GM12878 (cell line): ENCODE measurements around the gene RPA3. TPM values are rescaled to one million over a fixed set of nuclear protein-coding genes. Genes with fewer than 3 reads are reported as not detected.

Source experiments
- ATAC-seq: fragments of 200-7000 bp; cut with Tn5 transposase; 3 replicates; pipeline ENCODE4 v1.9.1; 2020; ENCODE audit warnings: mild to moderate bottlenecking, moderate library complexity
- BruUV-seq: library from RNA; stranded (reverse); fragments of 400-500 nt; replicated peaks from 2 replicates; lab custom pipeline; 2021; lab: Mats Ljungman, UMichigan
- CTCF ChIA-PET: fragments of 300-600 bp; sonication (Branson Sonifier 250); formaldehyde crosslinking; extraction: SDS; loops from one replicate; lab custom pipeline; 2021; ENCODE audit warnings: inconsistent platforms; lab: Yijun Ruan, JAX
- POLR2A ChIA-PET: fragments of 350-600 bp; formaldehyde crosslinking; extraction: SDS; loops from one replicate; lab custom pipeline; 2021; ENCODE audit warnings: inconsistent platforms; lab: Charles Lee
- RAD21 ChIA-PET: fragments of 300-600 bp; sonication (Branson Sonifier 250); formaldehyde crosslinking; loops from one replicate; lab custom pipeline; 2023; ENCODE audit warnings: antibody characterized with exemption; ENCODE audit not compliant: unreplicated experiment; lab: Charles Lee
- SMC1A ChIA-PET: fragments of 300-600 bp; sonication (Branson Sonifier 250); formaldehyde crosslinking; loops from one replicate; lab custom pipeline; 2023; ENCODE audit not compliant: unreplicated experiment, uncharacterized antibody; lab: Charles Lee
- DNase-seq: peaks from one replicate; pipeline ENCODE4 v3.0.0-alpha.2; 2011; ENCODE audit warnings: low read depth, low spot score
- FAIRE-seq: peaks from 3 replicates; lab custom pipeline; 2011; peaks lifted over from hg19 to GRCh38; lab: Jason Lieb, UNC
- H2AFZ ChIP-seq: 2 replicates; pipeline ENCODE4 v1.6.0; 2011; ENCODE audit warnings: low read depth, low read length, control low read depth; ENCODE audit not compliant: control insufficient read depth
- H3K27ac ChIP-seq: 2 replicates; pipeline ENCODE4 v1.5.1; 2011; ENCODE audit warnings: control low read depth; ENCODE audit not compliant: control insufficient read depth, insufficient read depth
- H3K27me3 ChIP-seq, 2 experiments: replicated peaks in 1 of 2; 2 replicates each; pipeline versions ENCODE4 v1.6.0 to v1.6.1; 2011; ENCODE audit warnings: low read length in 1 of 2; ENCODE audit not compliant: control insufficient read depth in 2 of 2, insufficient read depth in 2 of 2
- H3K36me3 ChIP-seq, 2 experiments: 2 replicates each; pipeline ENCODE4 v1.5.1; 2011; ENCODE audit warnings: low read length in 1 of 2; ENCODE audit not compliant: control insufficient read depth in 2 of 2, insufficient read depth in 2 of 2
- H3K4me1 ChIP-seq: 2 replicates; pipeline ENCODE4 v1.6.1; 2011; ENCODE audit warnings: mild to moderate bottlenecking, low read length, moderate library complexity, mixed read lengths; ENCODE audit not compliant: control insufficient read depth, insufficient read depth
- H3K4me2 ChIP-seq: 2 replicates; pipeline ENCODE4 v1.6.0; 2011; ENCODE audit warnings: control low read depth; ENCODE audit not compliant: control insufficient read depth, insufficient read depth
- H3K4me3 ChIP-seq: fragments of 200-600 bp; sonication (generic); 2 replicates; pipeline ENCODE4 v1.5.1; 2016
- H3K79me2 ChIP-seq: 2 replicates; pipeline ENCODE4 v1.6.0; 2011; ENCODE audit warnings: low read length; ENCODE audit not compliant: control insufficient read depth, insufficient read depth
- H3K9ac ChIP-seq: 2 replicates; pipeline ENCODE4 v1.8.0; 2011; ENCODE audit warnings: low read length, control low read depth, mixed read lengths; ENCODE audit not compliant: control insufficient read depth, insufficient read depth
- H3K9me3 ChIP-seq: replicated peaks from 3 replicates; pipeline ENCODE4 v1.5.1; 2011; ENCODE audit warnings: mild to moderate bottlenecking, low read length; ENCODE audit not compliant: control insufficient read depth, insufficient read depth
- H4K20me1 ChIP-seq: 2 replicates; pipeline ENCODE4 v1.6.0; 2011; ENCODE audit not compliant: control insufficient read depth, insufficient read depth
- BRCA1 ChIP-seq: IDR thresholded peaks from 2 replicates; pipeline ENCODE4 v1.6.1; 2011; ENCODE audit warnings: low read depth, low read length, improper control_type of control experiment
- CHD2 ChIP-seq: IDR thresholded peaks from 2 replicates; pipeline ENCODE4 v1.6.1; 2011; ENCODE audit warnings: low read depth, low read length, improper control_type of control experiment, borderline replicate concordance
- IKZF1 ChIP-seq: fragments of 450-650 bp; conservative IDR thresholded peaks from 2 replicates; pipeline ENCODE4 v1.6.1; 2017; ENCODE audit warnings: antibody characterized with exemption, mild to moderate bottlenecking
- KAT2A ChIP-seq: conservative IDR thresholded peaks from 2 replicates; pipeline ENCODE4 v1.6.1; 2011; ENCODE audit warnings: low read depth, low read length; ENCODE audit not compliant: control insufficient read depth
- KLF5 ChIP-seq: fragments of 450-650 bp; IDR thresholded peaks from 2 replicates; pipeline ENCODE4 v1.6.1; 2014; ENCODE audit warnings: mild to moderate bottlenecking; ENCODE audit not compliant: partially characterized antibody
- NFXL1 ChIP-seq: fragments of 450-650 bp; IDR thresholded peaks from 2 replicates; pipeline ENCODE4 v1.6.1; 2017; ENCODE audit warnings: antibody characterized with exemption, mild to moderate bottlenecking, borderline replicate concordance
- NFYA ChIP-seq: IDR thresholded peaks from 2 replicates; pipeline ENCODE4 v1.6.1; 2011; ENCODE audit warnings: low read depth, mild to moderate bottlenecking, low read length, improper control_type of control experiment, borderline replicate concordance
- RAD21 ChIP-seq: IDR thresholded peaks from 2 replicates; pipeline ENCODE4 v1.6.1; 2011; ENCODE audit warnings: mild to moderate bottlenecking, low read depth, low read length, moderate library complexity; ENCODE audit not compliant: insufficient read depth
- SREBF1 ChIP-seq: IDR thresholded peaks from 2 replicates; pipeline ENCODE4 v1.6.1; 2012; ENCODE audit warnings: mild to moderate bottlenecking, low read length
- SREBF2 ChIP-seq: IDR thresholded peaks from 2 replicates; pipeline ENCODE4 v1.6.1; 2012; ENCODE audit warnings: mild to moderate bottlenecking, low read length
- STAT3 ChIP-seq: IDR thresholded peaks from 2 replicates; pipeline ENCODE4 v1.6.1; 2011; ENCODE audit warnings: low read depth, low read length, improper control_type of control experiment
- TAF1 ChIP-seq: IDR thresholded peaks from 2 replicates; pipeline ENCODE4 v1.6.1; 2011; ENCODE audit warnings: mild to moderate bottlenecking, low read depth, low read length, borderline replicate concordance
- in situ Hi-C: fragments of 300-500 bp; cut with MboI; formaldehyde crosslinking; loops from 9 replicates; pipeline ENCODE4 v1.14.3; 2018; ENCODE audit warnings: mixed read lengths
- intact Hi-C: fragments of 100-400 bp; cut with micrococcal nuclease; formaldehyde crosslinking; loops from one replicate; pipeline ENCODE4 v1.14.2; 2022; ENCODE audit not compliant: unreplicated experiment
- polyA plus RNA-seq, 11 experiments: library from polyadenylated mRNA; depleted of rRNA in 4 of 11; unstranded in 6 of 11; stranded (reverse) in 5 of 11; fragments of >200 nt; fragmentation: Nextera tagmentation in 4 of 11; fragmentation: Illumina TruSeq in 1 of 11; extraction: Ambion mirVana in 4 of 11; extraction: Trizol in 1 of 11; gene quantifications; 1 replicate in 1 of 11; 2 replicates in 10 of 11; pipeline versions ENCODE4 v1.2.1 to v1.2.3, GENCODE V29; 2011 to 2016; ENCODE audit warnings: inconsistent platforms in 2 of 11, missing spikeins in 2 of 11, low read depth in 1 of 11
- total RNA-seq, 4 experiments: library from RNA; depleted of rRNA in 3 of 4; stranded (reverse); fragments of >200 nt in 3 of 4; fragmentation: Illumina TruSeq in 1 of 4; extraction: Trizol in 1 of 4; gene quantifications; 2 replicates each; pipeline versions ENCODE4 v1.2.1 to v1.2.3, GENCODE V29; 2013 to 2021
- TF ChIP-seq, protein P1 (sequence below): IDR thresholded peaks from 2 replicates; pipeline ENCODE4 v1.6.1; 2011; ENCODE audit warnings: borderline replicate concordance, low read depth, mild to moderate bottlenecking, moderate library complexity, mixed read lengths, low read length; ENCODE audit not compliant: insufficient read depth; ENCODE audit errors: extremely low read length

Gene RPA3
- total and polyA plus RNA-seq, 10 of the 15 experiments (the other 5 are each of a cell fraction or from before 2014, with no cell fraction given), result 60.2 to 343 (median 112) TPM

DNA sequence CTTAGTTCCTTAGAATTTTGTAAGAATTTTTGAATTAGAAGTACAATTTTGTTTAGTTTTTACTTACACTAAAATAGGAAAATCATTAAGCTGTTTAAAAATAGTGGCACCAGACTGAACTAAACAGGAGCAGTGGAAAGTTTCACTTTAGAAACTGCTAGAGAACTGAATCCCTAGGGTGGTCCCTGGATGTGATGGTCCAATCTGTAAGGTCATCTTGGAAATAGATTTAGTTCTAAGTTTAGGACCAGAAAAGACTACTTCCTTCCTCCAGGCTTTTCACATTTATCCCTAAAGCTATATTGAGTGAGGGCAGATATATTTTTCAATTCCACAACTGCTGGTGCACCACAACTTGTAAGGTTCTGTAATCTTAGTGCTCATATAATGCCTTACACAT lies 19.0 kb downstream of the RPA3 start:
- BruUV-seq, result no TSS peak
- Histone ChIP-seq H3K9ac (no peak overlapping the region), H3K9me3 (no peaks in the 10 kb centered on the region; the same call in 2 of the 3 replicates), H3K36me3 (no peaks in the 10 kb centered on the region), H3K27ac (peak overlapping the region; percentile 39), H3K4me1 (peaks cover 9% of the 10 kb centered on the region), H4K20me1 (no peaks in the 10 kb centered on the region), H2AFZ (no peak overlapping the region), H3K27me3 (no peaks in the 10 kb centered on the region), H3K4me3 (no peak overlapping the region), H3K4me2 (peak overlapping the region; percentile 1), H3K79me2 (no peaks in the 10 kb centered on the region)
- ChIA-PET POLR2A (interaction anchor here (0.6 to 1.8 kb wide), 5 partner anchors 11 to 509 kb away, joined by 3 to 8 read pairs (median 3); partner anchors contain the start of gene RPA3), RAD21 (interaction anchor here (1.1 to 3.1 kb wide), 5 partner anchors 10 to 517 kb away, joined by 3 to 12 read pairs (median 4); no protein-coding TSS in a partner anchor), SMC1A (interaction anchor here (0.7 to 6.6 kb wide), 8 partner anchors 10 to 543 kb away, joined by 3 to 42 read pairs (median 3); no protein-coding TSS in a partner anchor), CTCF (interaction anchor here (0.9 to 3.8 kb wide), 5 partner anchors 11 to 62 kb away, joined by 3 to 18 read pairs (median 4); no protein-coding TSS in a partner anchor)
- DNase-seq (no peak), ATAC-seq (no peak; the same call in 2 of the 3 replicates), FAIRE-seq (no peak)
- intact Hi-C loops (no loop called here), in situ Hi-C loops (no loop called here)
- no peak for TF ChIP-seq NFXL1
- TF ChIP-seq SREBF2, result no peak
- TF ChIP-seq STAT3, result no peak
- no peak for TF ChIP-seq NFYA
- TF ChIP-seq RAD21, result no peak
- TF ChIP-seq KAT2A, result no peak
- TF ChIP-seq SREBF1, result no peak
- no peak for TF ChIP-seq IKZF1
- no peak for TF ChIP-seq TAF1
- no peak for TF ChIP-seq KLF5
- no peak for TF ChIP-seq BRCA1
- TF ChIP-seq, protein P1, sequence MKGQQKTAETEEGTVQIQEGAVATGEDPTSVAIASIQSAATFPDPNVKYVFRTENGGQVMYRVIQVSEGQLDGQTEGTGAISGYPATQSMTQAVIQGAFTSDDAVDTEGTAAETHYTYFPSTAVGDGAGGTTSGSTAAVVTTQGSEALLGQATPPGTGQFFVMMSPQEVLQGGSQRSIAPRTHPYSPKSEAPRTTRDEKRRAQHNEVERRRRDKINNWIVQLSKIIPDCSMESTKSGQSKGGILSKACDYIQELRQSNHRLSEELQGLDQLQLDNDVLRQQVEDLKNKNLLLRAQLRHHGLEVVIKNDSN, result no peak
- TF ChIP-seq CHD2, result no peak
